AG04450 (cell line): Measurements from ENCODE around the gene TEX2. TPM values are rescaled to one million over a fixed set of nuclear protein-coding genes. Genes with fewer than 3 reads are reported as not detected.
"Not testable (repeated sequence)": the region's sequence is repeated elsewhere in the genome, so short reads cannot be mapped to it uniquely, and the experiment has no call there.

ENCODE experiments used
- CTCF ChIA-PET: fragments of 300-600, 350-600 bp; formaldehyde crosslinking; extraction: SDS; loops from one replicate; lab custom pipeline; 2022; ENCODE audit warnings: antibody characterized with exemption, inconsistent platforms; lab: Charles Lee
- POLR2A ChIA-PET: fragments of 350-600 bp; formaldehyde crosslinking; extraction: SDS; loops from one replicate; lab custom pipeline; 2021; ENCODE audit warnings: antibody characterized with exemption, inconsistent platforms; lab: Yijun Ruan, JAX
- DNase-seq: peaks from one replicate; pipeline ENCODE4 v3.0.0-alpha.2; 2011; ENCODE audit warnings: low read depth, low spot score
- H3K27ac ChIP-seq: one replicate; pipeline ENCODE4 v1.5.1; 2012; ENCODE audit warnings: low read depth, low read length, control low read depth
- H3K27me3 ChIP-seq: one replicate; pipeline ENCODE4 v1.6.0; 2012; ENCODE audit warnings: low read length; ENCODE audit not compliant: control insufficient read depth, insufficient read depth
- H3K4me3 ChIP-seq: 2 replicates; pipeline ENCODE4 v1.5.1; 2011; ENCODE audit warnings: mild to moderate bottlenecking, low read depth, low read length, control low read depth
- H3K9me3 ChIP-seq: 2 replicates; pipeline ENCODE4 v1.5.1; 2012; ENCODE audit warnings: low read length; ENCODE audit not compliant: control insufficient read depth, insufficient read depth
- CTCF ChIP-seq: IDR thresholded peaks from 2 replicates; pipeline ENCODE4 v1.5.1; 2011; ENCODE audit warnings: low read depth, low read length, control low read depth, inconsistent platforms
- polyA plus RNA-seq: library from polyadenylated mRNA; depleted of rRNA; stranded (reverse); fragments of >200 nt; gene quantifications from 2 replicates; pipeline ENCODE4 v1.2.3, GENCODE V29; 2011

The TEX2 gene
- polyA plus RNA-seq, 1 experiment, result 27.9 TPM

- Histone ChIP-seq H3K27me3 (no peaks in the 10 kb centered on the region), H3K27ac (no peak overlapping the region), H3K9me3 (no peaks in the 10 kb centered on the region), H3K4me3 (no peak overlapping the region)
- no peak for DNase-seq
- TF ChIP-seq CTCF, result no peak
- ChIA-PET POLR2A (no interaction called here), CTCF (interaction anchor here (0.7 kb wide), 1 partner anchor 12 kb away, joined by 3 read pairs; no protein-coding TSS in a partner anchor)
Measured at GRCh38 chr17:64182325-64183012, 80.6 kb downstream of the TEX2 start.

- DNase-seq, result no peak
- H3K27me3 ChIP-seq, result no peaks in the 10 kb centered on the region
- no peak overlapping the region for H3K4me3 ChIP-seq
- POLR2A ChIA-PET, result interaction anchor here (1.7 kb wide), 1 partner anchor 35 kb away, joined by 6 read pairs; no protein-coding TSS in a partner anchor
- peak; percentile 47 for TF ChIP-seq CTCF
- H3K27ac ChIP-seq, result peak overlapping the region; percentile 57
- CTCF ChIA-PET, result interaction anchor here (0.6 to 2.1 kb wide), 5 partner anchors 18 to 261 kb away, joined by 3 to 6 read pairs (median 3); no protein-coding TSS in a partner anchor
- H3K9me3 ChIP-seq, result no peaks in the 10 kb centered on the region
Measured at GRCh38 chr17:64180089-64181073, 82.7 kb downstream of the TEX2 start.

GRCh38 chr17:64179024-64179423 lies 84.0 kb downstream of the TEX2 start:
- ChIA-PET POLR2A (interaction anchor here (1.9 kb wide), 1 partner anchor 33 kb away, joined by 11 read pairs; no protein-coding TSS in a partner anchor), CTCF (interaction anchor here (0.5 to 2.1 kb wide), 5 partner anchors 31 to 240 kb away, joined by 3 to 5 read pairs (median 5); no protein-coding TSS in a partner anchor)
- H3K9me3 ChIP-seq, H3K27me3 ChIP-seq, DNase-seq, H3K4me3 ChIP-seq, H3K27ac ChIP-seq: not testable (repeated sequence)

GRCh38 chr17:64178011-64178825 lies 84.8 kb downstream of the TEX2 start:
- POLR2A ChIA-PET, result interaction anchor here (0.9 to 1.9 kb wide), 3 partner anchors 13 to 33 kb away, joined by 3 to 11 read pairs (median 5); no protein-coding TSS in a partner anchor
- DNase-seq, result no peak
- CTCF ChIA-PET, result interaction anchor here (0.5 to 2.1 kb wide), 6 partner anchors 32 to 241 kb away, joined by 3 to 5 read pairs (median 4); no protein-coding TSS in a partner anchor

More at GRCh38 chr17:64178011-64178825, 84.8 kb downstream of the TEX2 start:
- H3K9me3 ChIP-seq, result no peaks in the 10 kb centered on the region
- TF ChIP-seq CTCF, result no peak
- H3K27ac ChIP-seq, result peak overlapping the region; percentile 73
- no peak overlapping the region for H3K4me3 ChIP-seq
- no peaks in the 10 kb centered on the region for H3K27me3 ChIP-seq
